Measurements from ENCODE around the gene NEURL1B.

NEURL1B gene

DNA sequence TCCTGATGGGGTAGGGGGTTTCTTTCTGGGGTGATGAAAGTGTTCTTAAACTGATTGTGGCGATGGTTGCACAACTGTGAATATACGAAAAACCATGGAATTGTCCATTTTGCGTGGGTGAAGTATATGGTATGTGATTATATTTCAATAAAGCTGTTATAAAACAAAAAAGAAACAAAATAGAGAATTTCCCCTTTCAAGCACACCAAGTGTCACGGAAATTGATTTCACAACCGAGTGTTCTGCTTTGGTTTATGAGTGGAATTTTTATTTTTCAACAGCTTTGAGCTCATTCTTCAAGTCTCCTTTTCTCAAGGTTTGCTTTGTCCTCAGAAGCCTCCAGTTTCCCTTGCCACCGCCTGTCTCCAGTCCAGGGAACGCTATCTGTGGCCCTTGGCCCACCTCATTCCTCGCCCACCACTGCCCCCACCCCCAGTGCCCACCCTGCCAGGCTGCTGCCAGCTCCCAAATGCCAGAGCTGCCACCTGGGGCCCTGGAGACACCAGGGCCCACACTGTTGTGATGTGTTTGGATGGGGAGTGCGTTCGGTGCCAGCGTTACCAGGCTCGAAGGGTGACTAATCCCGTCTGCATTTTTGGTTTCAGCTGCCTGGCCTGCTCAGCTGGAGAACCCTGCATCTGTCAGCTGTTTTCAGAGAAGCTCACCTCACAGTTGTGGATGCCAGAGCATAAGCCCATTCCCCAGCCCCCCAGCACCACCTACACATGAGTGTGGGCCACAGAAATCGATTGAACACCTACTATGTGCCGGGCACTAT is 99.6 kb downstream of the NEURL1B start:
- H3K4me1 ChIP-seq: peaks cover 0 to 80% (median 32%) of the 10 kb centered on the region in 4 donors
- H3K27ac ChIP-seq: peak overlapping the region; percentile 92 to 93
- TF ChIP-seq, protein P1, sequence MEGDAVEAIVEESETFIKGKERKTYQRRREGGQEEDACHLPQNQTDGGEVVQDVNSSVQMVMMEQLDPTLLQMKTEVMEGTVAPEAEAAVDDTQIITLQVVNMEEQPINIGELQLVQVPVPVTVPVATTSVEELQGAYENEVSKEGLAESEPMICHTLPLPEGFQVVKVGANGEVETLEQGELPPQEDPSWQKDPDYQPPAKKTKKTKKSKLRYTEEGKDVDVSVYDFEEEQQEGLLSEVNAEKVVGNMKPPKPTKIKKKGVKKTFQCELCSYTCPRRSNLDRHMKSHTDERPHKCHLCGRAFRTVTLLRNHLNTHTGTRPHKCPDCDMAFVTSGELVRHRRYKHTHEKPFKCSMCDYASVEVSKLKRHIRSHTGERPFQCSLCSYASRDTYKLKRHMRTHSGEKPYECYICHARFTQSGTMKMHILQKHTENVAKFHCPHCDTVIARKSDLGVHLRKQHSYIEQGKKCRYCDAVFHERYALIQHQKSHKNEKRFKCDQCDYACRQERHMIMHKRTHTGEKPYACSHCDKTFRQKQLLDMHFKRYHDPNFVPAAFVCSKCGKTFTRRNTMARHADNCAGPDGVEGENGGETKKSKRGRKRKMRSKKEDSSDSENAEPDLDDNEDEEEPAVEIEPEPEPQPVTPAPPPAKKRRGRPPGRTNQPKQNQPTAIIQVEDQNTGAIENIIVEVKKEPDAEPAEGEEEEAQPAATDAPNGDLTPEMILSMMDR (IDR thresholded peaks at IDR 0.05): no peak
- H3K36me3 ChIP-seq: no peaks in the 10 kb centered on the region
- H3K9me3 ChIP-seq: no peaks in the 10 kb centered on the region
- no peaks in the 10 kb centered on the region for H3K27me3 ChIP-seq
- DNase-seq: peak; percentile 84 to 96
- intact Hi-C loops (cut with DNase I; ENCODE audit: low total_unique reads): no loop called here
- no peak overlapping the region for H3K4me3 ChIP-seq
